HUES48 (cell line): ENCODE results near the gene PITPNC1.
"Not testable (repeated sequence)": the region's sequence is repeated elsewhere in the genome, so short reads cannot be mapped to it uniquely, and the experiment has no call there.

Experiments used
- H3K27ac ChIP-seq: one replicate; pipeline ENCODE4 v1.7.0; 2013; ENCODE audit warnings: low read depth, low read length, inconsistent platforms
- H3K27me3 ChIP-seq: 2 replicates; pipeline ENCODE4 v1.6.1; 2013; ENCODE audit warnings: mild to moderate bottlenecking, low read length; ENCODE audit not compliant: control insufficient read depth, insufficient read depth
- H3K36me3 ChIP-seq: 2 replicates; pipeline ENCODE4 v1.6.1; 2013; ENCODE audit warnings: low read length; ENCODE audit not compliant: control insufficient read depth, insufficient read depth
- H3K4me1 ChIP-seq: 2 replicates; pipeline ENCODE4 v1.6.1; 2013; ENCODE audit warnings: mild to moderate bottlenecking, low read length; ENCODE audit not compliant: control insufficient read depth, insufficient read depth
- H3K4me3 ChIP-seq: 2 replicates; pipeline ENCODE4 v1.5.1; 2013; ENCODE audit warnings: mild to moderate bottlenecking, low read depth, low read length
- H3K9ac ChIP-seq: 2 replicates; pipeline ENCODE4 v1.6.1; 2013; ENCODE audit warnings: mild to moderate bottlenecking, low read depth, low read length, moderate library complexity
- H3K9me3 ChIP-seq: 2 replicates; pipeline ENCODE4 v1.6.1; 2013; ENCODE audit warnings: low read length; ENCODE audit not compliant: control insufficient read depth, insufficient read depth

The PITPNC1 gene

GRCh38 chr17:67644061-67644460 lies 267.0 kb downstream of the PITPNC1 start:
- Histone ChIP-seq H3K27ac (no peak overlapping the region), H3K4me3 (no peak overlapping the region), H3K27me3 (no peaks in the 10 kb centered on the region), H3K4me1 (0 out of 2 replicates have a peak, but pooled peaks cover 5% of the 10 kb centered on the region), H3K36me3 (0 out of 2 replicates have a peak, but pooled peaks cover 7% of the 10 kb centered on the region), H3K9me3 (no peaks in the 10 kb centered on the region), H3K9ac (no peak overlapping the region)

- not testable (repeated sequence) for H3K36me3 ChIP-seq, H3K9me3 ChIP-seq, H3K27me3 ChIP-seq, H3K9ac ChIP-seq, H3K4me1 ChIP-seq, H3K4me3 ChIP-seq, H3K27ac ChIP-seq
Measured at GRCh38 chr17:67645195-67645594, 268.1 kb downstream of the PITPNC1 start.

- H3K4me1 ChIP-seq: peaks cover 10% of the 10 kb centered on the region
- no peaks in the 10 kb centered on the region for H3K9me3 ChIP-seq
- H3K4me3 ChIP-seq: no peak overlapping the region
- no peak overlapping the region for H3K9ac ChIP-seq
- 0 out of 2 replicates have a peak, but pooled peaks cover 7% of the 10 kb centered on the region for H3K36me3 ChIP-seq
- H3K27me3 ChIP-seq: no peaks in the 10 kb centered on the region
- no peak overlapping the region for H3K27ac ChIP-seq
Measured at GRCh38 chr17:67646472-67646871, 269.4 kb downstream of the PITPNC1 start.

GRCh38 chr17:67647482-67647881 lies 270.4 kb downstream of the PITPNC1 start:
- H3K36me3 ChIP-seq: 0 out of 2 replicates have a peak, but pooled peaks cover 7% of the 10 kb centered on the region
- peaks cover 10% of the 10 kb centered on the region for H3K4me1 ChIP-seq
- H3K27me3 ChIP-seq: no peaks in the 10 kb centered on the region
- no peak overlapping the region for H3K9ac ChIP-seq
- H3K9me3 ChIP-seq: no peaks in the 10 kb centered on the region
- H3K4me3 ChIP-seq: no peak overlapping the region
- H3K27ac ChIP-seq: no peak overlapping the region

DNA sequence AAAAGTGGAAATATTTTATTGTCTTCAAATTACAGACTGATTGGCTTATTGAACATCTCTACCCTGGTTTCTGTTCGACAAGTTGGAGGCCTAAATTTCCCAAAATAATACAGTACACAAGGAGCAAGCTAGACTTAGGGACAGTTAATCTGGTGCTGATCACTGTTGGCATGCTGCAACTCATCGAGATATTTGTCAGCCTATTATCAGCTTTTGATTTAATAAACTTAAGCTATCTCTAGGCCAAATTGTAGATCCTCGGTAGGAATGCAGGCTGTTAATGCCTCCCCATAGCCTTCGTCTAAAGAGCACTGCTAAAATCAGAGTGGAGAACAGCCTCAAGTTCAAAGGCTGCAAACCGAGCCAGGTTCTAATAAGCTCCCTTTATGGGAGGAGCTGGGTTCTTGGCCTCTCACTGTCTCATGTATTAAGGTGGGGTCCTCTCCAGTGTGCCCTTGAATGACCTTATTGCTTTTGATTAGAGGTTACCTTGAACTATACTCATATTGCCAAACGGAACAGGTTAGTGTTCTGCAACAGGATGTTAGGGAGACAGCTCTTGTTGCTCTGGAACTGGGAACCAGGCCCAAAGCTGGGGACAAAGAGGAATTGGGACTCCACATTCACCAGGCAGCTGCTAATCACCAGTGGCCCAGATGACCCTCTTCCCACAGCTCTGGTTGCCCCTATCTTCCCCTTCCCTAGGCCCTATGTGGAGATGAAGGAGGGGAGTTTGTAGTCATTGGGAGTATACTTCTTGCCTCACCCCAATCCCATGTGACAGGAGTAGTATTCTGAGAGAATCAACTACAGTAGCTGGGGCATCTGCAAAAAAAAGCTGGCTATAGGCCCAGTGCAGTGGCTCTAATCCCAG lies 271.2 kb downstream of the PITPNC1 start:
- Histone ChIP-seq H3K27me3 (no peaks in the 10 kb centered on the region), H3K9me3 (no peaks in the 10 kb centered on the region), H3K27ac (no peak overlapping the region), H3K4me1 (peaks cover 10% of the 10 kb centered on the region), H3K9ac (no peak overlapping the region), H3K36me3 (0 out of 2 replicates have a peak, but pooled peaks cover 7% of the 10 kb centered on the region), H3K4me3 (no peak overlapping the region)

- H3K27me3 ChIP-seq, H3K36me3 ChIP-seq, H3K9me3 ChIP-seq, H3K9ac ChIP-seq, H3K4me3 ChIP-seq, H3K27ac ChIP-seq: not testable (repeated sequence)
- peaks cover 10% of the 10 kb centered on the region for H3K4me1 ChIP-seq
Measured at GRCh38 chr17:67648906-67649295, 271.8 kb downstream of the PITPNC1 start.

- H3K36me3 ChIP-seq: no peaks in the 10 kb centered on the region
- H3K9me3 ChIP-seq: no peaks in the 10 kb centered on the region
- no peak overlapping the region for H3K9ac ChIP-seq
- no peak overlapping the region for H3K27ac ChIP-seq
- H3K27me3 ChIP-seq: no peaks in the 10 kb centered on the region
- peaks cover 10% of the 10 kb centered on the region for H3K4me1 ChIP-seq
- no peak overlapping the region for H3K4me3 ChIP-seq
Measured at GRCh38 chr17:67649891-67650290, 272.8 kb downstream of the PITPNC1 start.

GRCh38 chr17:67651218-67651579 lies 274.1 kb downstream of the PITPNC1 start:
- not testable (repeated sequence) for H3K9ac ChIP-seq, H3K27me3 ChIP-seq, H3K27ac ChIP-seq, H3K4me3 ChIP-seq, H3K36me3 ChIP-seq, H3K9me3 ChIP-seq
- peaks cover 10% of the 10 kb centered on the region for H3K4me1 ChIP-seq

GRCh38 chr17:67652433-67652832 lies 275.4 kb downstream of the PITPNC1 start:
- Histone ChIP-seq H3K27ac (no peak overlapping the region), H3K27me3 (no peaks in the 10 kb centered on the region), H3K9me3 (no peaks in the 10 kb centered on the region), H3K36me3 (no peaks in the 10 kb centered on the region), H3K4me3 (no peak overlapping the region), H3K4me1 (peaks cover 10% of the 10 kb centered on the region), H3K9ac (no peak overlapping the region)

DNA sequence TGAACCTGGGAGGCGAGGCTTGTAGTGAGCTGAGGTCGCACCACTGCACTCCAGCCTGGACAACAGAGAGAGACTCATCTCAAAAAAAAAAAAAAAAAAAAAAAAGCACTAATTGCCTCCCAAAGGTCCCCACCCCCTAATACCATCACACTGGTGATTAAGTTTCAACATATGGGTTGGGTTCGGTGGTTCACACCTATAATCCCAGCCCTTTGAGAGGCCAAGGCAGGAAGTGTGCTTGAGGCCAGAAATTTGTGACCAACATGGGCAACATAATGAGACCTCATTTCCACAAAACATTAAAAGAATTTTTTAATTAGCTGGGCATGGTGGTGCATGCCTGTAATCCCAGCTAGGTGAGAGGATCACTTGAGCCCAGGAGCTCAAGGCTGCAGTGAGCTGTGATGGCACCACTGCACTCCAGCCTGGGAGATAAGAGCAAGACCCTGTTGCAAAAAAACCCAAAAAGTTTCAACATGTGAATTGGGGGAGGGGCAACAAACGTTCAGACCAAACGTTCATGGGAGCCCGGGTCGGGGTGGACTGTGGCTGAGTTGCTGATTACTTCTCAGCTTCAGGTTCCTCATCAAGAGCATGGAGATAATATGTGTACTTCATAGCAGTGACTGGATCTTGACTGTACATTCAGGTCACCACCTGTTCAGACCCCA lies 278.5 kb downstream of the PITPNC1 start:
- Histone ChIP-seq H3K36me3 (no peaks in the 10 kb centered on the region), H3K9me3 (peaks cover 11% of the 10 kb centered on the region), H3K9ac (no peak overlapping the region), H3K27me3 (no peaks in the 10 kb centered on the region), H3K27ac (no peak overlapping the region), H3K4me1 (peaks cover 4% of the 10 kb centered on the region), H3K4me3 (no peak overlapping the region)

GRCh38 chr17:67656494-67657203 lies 279.6 kb downstream of the PITPNC1 start:
- peaks cover 11% of the 10 kb centered on the region for H3K9me3 ChIP-seq
- no peaks in the 10 kb centered on the region for H3K36me3 ChIP-seq
- no peak overlapping the region for H3K27ac ChIP-seq
- H3K4me3 ChIP-seq: no peak overlapping the region
- no peaks in the 10 kb centered on the region for H3K27me3 ChIP-seq
- no peaks in the 10 kb centered on the region for H3K4me1 ChIP-seq
- H3K9ac ChIP-seq: no peak overlapping the region
